Stomach (tissue), 9 donors: Measurements from ENCODE around the gene CINP. TPM values are rescaled to one million over a fixed set of nuclear protein-coding genes. Genes with fewer than 3 reads are reported as not detected.
A peak's percentile ranks its signal among the peaks of the same experiment; 100 is the strongest.
"Not testable (repeated sequence)": the region's sequence is repeated elsewhere in the genome, so short reads cannot be mapped to it uniquely, and the experiment has no call there.

ENCODE experiments used
- DNase-seq, 2 donors: peaks; one replicate each; pipeline versions ENCODE4 v3.0.0 to v3.0.0-alpha.2; 2013 to 2019
- H3K27ac ChIP-seq, 5 donors: fragments of 200-600 bp in 4 of 5; sonication (generic) in 4 of 5; one replicate each; pipeline ENCODE4 v1.5.1; 2013 to 2019; ENCODE audit warnings: mild to moderate bottlenecking in 1 of 5, moderate library complexity in 1 of 5
- H3K27me3 ChIP-seq, 3 donors: fragments of 200-600 bp; sonication (generic); one replicate each; pipeline ENCODE4 v1.5.1; 2017 to 2019; ENCODE audit warnings: mixed run types in 1 of 3
- H3K36me3 ChIP-seq, 4 donors: fragments of 200-600 bp; sonication (generic); 1 replicate in 3 of 4; 2 replicates in 1 of 4; pipeline ENCODE4 v1.5.1; 2016 to 2019
- H3K4me1 ChIP-seq, 4 donors: fragments of 200-600 bp; sonication (generic); one replicate each; pipeline ENCODE4 v1.5.1; 2016 to 2019
- H3K4me3 ChIP-seq, 4 donors: fragments of 200-600 bp; sonication (generic) in 3 of 4; one replicate each; pipeline ENCODE4 v1.5.1; 2016 to 2019; ENCODE audit warnings: mild to moderate bottlenecking in 1 of 4
- H3K9me3 ChIP-seq, 4 donors: fragments of 200-600 bp; sonication (generic); one replicate each; pipeline ENCODE4 v1.5.1; 2016 to 2019
- CTCF ChIP-seq, 7 experiments: fragments of 450-650 bp in 4 of 7; fragments of 200-600 bp in 3 of 7; sonication (generic) in 3 of 7; IDR thresholded peaks; one replicate each; pipeline ENCODE4 v1.5.1; 2016 to 2019; ENCODE audit warnings: antibody characterized with exemption in 7 of 7, control low read depth in 2 of 7, mild to moderate bottlenecking in 1 of 7
- EP300 ChIP-seq: sonication (generic); formaldehyde crosslinking; IDR thresholded peaks from one replicate; pipeline ENCODE4 v1.6.1; 2017; ENCODE audit warnings: antibody characterized with exemption
- POLR2A ChIP-seq, 4 donors: fragments of 450-650 bp; IDR thresholded peaks; one replicate each; pipeline ENCODE4 v1.6.1; 2016; ENCODE audit warnings: antibody characterized with exemption in 4 of 4, control low read depth in 2 of 4, mild to moderate bottlenecking in 1 of 4, moderate library complexity in 1 of 4
- POLR2AphosphoS5 ChIP-seq, 3 donors: sonication (generic); formaldehyde crosslinking; IDR thresholded peaks; one replicate each; pipeline ENCODE4 v1.6.1; 2016; ENCODE audit warnings: antibody characterized with exemption in 3 of 3
- WGBS, 5 donors: extraction: QIAGEN DNeasy Blood & Tissue Kit in 3 of 5; methylation state at CpG; one replicate each; pipeline versions ENCODE4 v1.1.5 to v1.1.7; 2013 to 2018; 5-methylcytosine and 5-hydroxymethylcytosine counted together
- intact Hi-C: fragments of 100-400 bp; cut with DNase I; formaldehyde crosslinking; loops from one replicate; pipeline ENCODE4 v1.15.1; 2023; ENCODE audit warnings: low total_unique reads
- polyA plus RNA-seq, 3 donors: library from polyadenylated mRNA; stranded (reverse); fragments of 200-250 nt; gene quantifications; one replicate each; pipeline ENCODE4 v1.2.3, GENCODE V29; 2013
- total RNA-seq, 5 donors: library from RNA; depleted of rRNA; stranded (reverse); fragments of >200 nt; gene quantifications; one replicate each; pipeline versions ENCODE4 v1.1.0 to v1.2.3, GENCODE V29; 2014 to 2016
- donor health status: healthy with polysubstance abuse.
- donor health status: Bipolar disorder and iron deficiency.
- donor health status: healthy.

CINP gene
- total and polyA plus RNA-seq, 8 donors, result 0.29 to 65.5 (median 33.4) TPM

DNA sequence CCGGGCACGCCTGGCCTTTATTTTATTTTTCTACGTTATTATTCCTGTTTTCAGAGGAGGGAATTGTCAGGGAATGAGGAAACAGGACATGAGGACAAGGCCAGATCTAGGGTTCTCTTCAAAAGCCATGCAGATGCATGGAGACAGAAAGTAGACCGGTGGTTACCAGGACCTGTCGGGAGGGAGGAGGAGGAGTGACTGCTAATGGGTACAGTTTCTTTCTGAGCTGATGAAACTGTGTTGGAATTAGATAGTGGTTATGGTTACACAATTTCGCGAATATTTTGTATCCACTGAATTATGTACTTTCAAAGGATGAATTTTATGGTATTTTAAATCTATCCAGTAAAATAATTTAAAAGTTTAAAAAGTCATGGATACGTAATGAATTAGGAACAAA lies 31.9 kb downstream of the CINP start:
- Histone ChIP-seq H3K4me1 (no peaks in the 10 kb centered on the region), H3K27ac (no peak overlapping the region), H3K36me3 (peaks cover 10 to 56% (median 54%) of the 10 kb centered on the region in 4 donors), H3K27me3 (no peaks in the 10 kb centered on the region), H3K4me3 (no peak overlapping the region), H3K9me3 (no peaks in the 10 kb centered on the region)
- no peak for DNase-seq
- intact Hi-C loops, result no loop called here
- 92 to 97% (median 95%) methylated on average over 8 of the region's 8 CpGs for WGBS, 5 donors
- TF ChIP-seq POLR2A (IDR thresholded peaks at IDR 0.05), result no peak
- no peak for TF ChIP-seq POLR2AphosphoS5 (IDR thresholded peaks at IDR 0.05)
- no peak for TF ChIP-seq CTCF (IDR thresholded peaks at IDR 0.05)
- TF ChIP-seq EP300, result no peak

DNA sequence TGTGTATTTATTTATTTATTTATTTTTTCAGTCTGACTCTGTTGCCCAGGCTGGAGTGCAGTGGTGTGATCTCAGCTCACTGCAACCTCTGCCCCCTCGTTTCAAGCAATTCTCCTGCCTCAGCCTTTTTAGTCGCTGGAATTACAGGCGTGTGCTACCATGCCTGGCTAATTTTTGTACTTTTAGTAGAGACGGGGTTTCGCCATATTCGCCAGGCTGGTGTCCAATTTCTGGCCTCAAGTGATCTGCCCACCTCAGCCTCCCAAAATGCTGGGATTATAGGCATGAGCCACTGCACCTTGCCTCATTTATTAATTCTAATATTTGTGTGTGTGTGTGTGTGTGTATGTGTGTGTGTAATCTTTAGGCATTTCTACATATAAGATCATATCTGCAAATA lies 33.3 kb downstream of the CINP start:
- H3K9me3 ChIP-seq, H3K27ac ChIP-seq, DNase-seq, intact Hi-C loops, H3K4me3 ChIP-seq, H3K4me1 ChIP-seq, H3K27me3 ChIP-seq: not testable (repeated sequence)
- WGBS, 5 donors, result 90 to 94% (median 94%) methylated on average over 6 of the region's 6 CpGs
- H3K36me3 ChIP-seq, result peaks cover 6 to 47% (median 45%) of the 10 kb centered on the region in 4 donors

DNA sequence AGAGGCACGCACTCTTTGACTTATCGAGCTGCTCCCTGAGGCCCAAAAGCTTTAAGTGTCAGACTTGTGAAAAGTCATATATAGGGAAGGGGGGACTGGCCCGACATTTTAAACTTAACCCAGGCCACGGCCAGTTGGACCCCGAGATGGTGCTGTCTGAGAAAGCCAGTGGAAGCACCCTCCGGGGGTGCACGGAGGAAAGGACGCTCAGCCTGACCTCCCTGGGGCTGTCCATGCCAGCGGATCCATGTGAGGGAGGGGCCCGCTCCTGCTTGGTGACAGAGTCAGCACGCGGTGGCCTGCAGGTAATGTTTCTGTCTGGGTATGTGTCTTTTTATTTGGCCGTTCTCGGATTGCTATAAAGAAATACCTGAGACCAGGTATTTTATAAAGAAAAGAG lies 36.1 kb downstream of the CINP start:
- H3K36me3 ChIP-seq, result peaks cover 0 to 20% (median 19%) of the 10 kb centered on the region in 4 donors
- H3K4me3 ChIP-seq, result no peak overlapping the region
- WGBS, 5 donors, result 93 to 95% (median 95%) methylated on average over 14 of the region's 14 CpGs
- no peak overlapping the region for H3K27ac ChIP-seq
- no peaks in the 10 kb centered on the region for H3K27me3 ChIP-seq
- H3K4me1 ChIP-seq, result peaks cover 0 to 10% (median 5%) of the 10 kb centered on the region in 4 donors
- DNase-seq, result no peak
- H3K9me3 ChIP-seq, result no peaks in the 10 kb centered on the region
- intact Hi-C loops, result no loop called here
- TF ChIP-seq CTCF (IDR thresholded peaks at IDR 0.05) (no peak), EP300 (no peak), POLR2A (IDR thresholded peaks at IDR 0.05) (no peak), POLR2AphosphoS5 (IDR thresholded peaks at IDR 0.05) (no peak)

DNA sequence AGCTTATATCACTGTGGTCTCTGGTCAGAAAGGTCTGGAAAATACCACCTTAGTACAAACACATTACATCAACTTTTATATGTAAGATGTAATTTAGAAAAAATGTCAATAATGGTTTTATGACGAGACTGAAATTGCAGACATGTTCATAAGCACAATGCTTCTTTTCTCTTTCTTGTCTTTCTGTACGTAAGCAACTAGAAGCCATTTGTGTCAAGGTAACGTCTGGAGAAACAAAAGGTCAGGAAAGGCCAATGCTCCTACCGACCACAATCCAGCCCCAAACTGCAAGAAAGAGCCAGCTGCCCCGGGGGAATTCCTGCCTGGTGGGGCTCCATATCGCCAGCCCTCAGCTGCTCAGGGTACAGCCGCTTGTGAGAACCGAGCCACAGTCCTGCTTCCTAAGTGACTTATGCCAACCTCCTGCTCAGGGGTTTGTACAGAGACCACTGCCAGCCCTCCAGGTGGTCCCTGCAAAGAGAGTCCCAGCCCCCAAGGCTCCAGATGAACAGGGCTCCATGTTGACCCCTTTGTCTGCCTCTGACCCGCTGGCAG lies 36.8 kb downstream of the CINP start:
- H3K9me3 ChIP-seq, result no peaks in the 10 kb centered on the region
- H3K4me3 ChIP-seq, result no peak overlapping the region
- H3K36me3 ChIP-seq, result peaks cover 0 to 17% (median 15%) of the 10 kb centered on the region in 4 donors
- 73 to 86% (median 82%) methylated on average over 9 of the region's 9 CpGs for WGBS, 5 donors
- intact Hi-C loops, result no loop called here
- TF ChIP-seq CTCF (IDR thresholded peaks at IDR 0.05), result no peak
- no peak for TF ChIP-seq POLR2A (IDR thresholded peaks at IDR 0.05)
- TF ChIP-seq EP300, result no peak
- TF ChIP-seq POLR2AphosphoS5 (IDR thresholded peaks at IDR 0.05), result no peak
- no peaks in the 10 kb centered on the region for H3K27me3 ChIP-seq
- no peak overlapping the region for H3K27ac ChIP-seq
- DNase-seq, result no peak
- H3K4me1 ChIP-seq, result peaks cover 3 to 16% (median 11%) of the 10 kb centered on the region in 4 donors

DNA sequence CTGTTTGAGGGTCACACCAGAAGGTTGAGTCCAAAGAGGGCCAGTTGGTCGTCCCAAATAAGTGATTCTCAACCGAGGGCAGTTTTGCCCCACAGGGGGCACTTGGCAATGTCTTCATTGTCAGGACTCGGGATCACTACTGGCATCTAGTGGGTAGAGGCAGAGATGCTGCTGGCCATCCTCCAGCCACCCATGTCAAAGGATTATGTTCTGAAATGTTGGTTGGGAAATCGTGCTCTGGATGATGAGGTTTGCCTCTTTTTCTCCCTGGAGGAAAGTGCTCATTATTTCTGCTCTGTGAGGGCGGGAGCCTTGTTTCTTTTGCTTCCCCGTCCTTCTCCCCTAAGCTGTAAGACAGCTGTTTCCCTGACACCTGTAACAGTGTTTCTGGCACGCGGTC lies 39.6 kb downstream of the CINP start:
- Histone ChIP-seq H3K36me3 (peaks cover 0 to 17% (median 15%) of the 10 kb centered on the region in 4 donors), H3K9me3 (no peaks in the 10 kb centered on the region), H3K4me1 (peaks cover 15 to 36% (median 29%) of the 10 kb centered on the region in 4 donors), H3K27me3 (no peaks in the 10 kb centered on the region), H3K4me3 (no peak overlapping the region), H3K27ac (peak overlapping the region in 4 of 5 donors; percentile 13 to 53 (median 43))
- intact Hi-C loops, result no loop called here
- 37 to 45% (median 38%) methylated on average over 6 to 8 of the region's 8 CpGs for WGBS, 5 donors
- TF ChIP-seq POLR2AphosphoS5 (IDR thresholded peaks at IDR 0.05) (peak in 1 of 3 donors; percentile 35), EP300 (no peak), CTCF (IDR thresholded peaks at IDR 0.05) (peak in 5 of 7 experiments; percentile 10 to 50 (median 36))
- peak; percentile 67 to 68 for DNase-seq
